ENCODE results near the gene GM2A. TPM values are rescaled to one million over a fixed set of nuclear protein-coding genes. Genes with fewer than 3 reads are reported as not detected.

Gene GM2A
- total RNA-seq, 6 donors from 2014 or later: 27.2 to 129 (median 59.0) TPM

- TF ChIP-seq, protein P1, sequence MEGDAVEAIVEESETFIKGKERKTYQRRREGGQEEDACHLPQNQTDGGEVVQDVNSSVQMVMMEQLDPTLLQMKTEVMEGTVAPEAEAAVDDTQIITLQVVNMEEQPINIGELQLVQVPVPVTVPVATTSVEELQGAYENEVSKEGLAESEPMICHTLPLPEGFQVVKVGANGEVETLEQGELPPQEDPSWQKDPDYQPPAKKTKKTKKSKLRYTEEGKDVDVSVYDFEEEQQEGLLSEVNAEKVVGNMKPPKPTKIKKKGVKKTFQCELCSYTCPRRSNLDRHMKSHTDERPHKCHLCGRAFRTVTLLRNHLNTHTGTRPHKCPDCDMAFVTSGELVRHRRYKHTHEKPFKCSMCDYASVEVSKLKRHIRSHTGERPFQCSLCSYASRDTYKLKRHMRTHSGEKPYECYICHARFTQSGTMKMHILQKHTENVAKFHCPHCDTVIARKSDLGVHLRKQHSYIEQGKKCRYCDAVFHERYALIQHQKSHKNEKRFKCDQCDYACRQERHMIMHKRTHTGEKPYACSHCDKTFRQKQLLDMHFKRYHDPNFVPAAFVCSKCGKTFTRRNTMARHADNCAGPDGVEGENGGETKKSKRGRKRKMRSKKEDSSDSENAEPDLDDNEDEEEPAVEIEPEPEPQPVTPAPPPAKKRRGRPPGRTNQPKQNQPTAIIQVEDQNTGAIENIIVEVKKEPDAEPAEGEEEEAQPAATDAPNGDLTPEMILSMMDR (IDR thresholded peaks at IDR 0.05): no peak
- no peak for TF ChIP-seq POLR2A (IDR thresholded peaks at IDR 0.05)
- no peak for TF ChIP-seq POLR2AphosphoS5 (IDR thresholded peaks at IDR 0.05)
- TF ChIP-seq EP300 (IDR thresholded peaks at IDR 0.05): no peak
- no peaks in the 10 kb centered on the region for H3K9me3 ChIP-seq
- peaks cover 6 to 43% (median 22%) of the 10 kb centered on the region in 4 donors for H3K36me3 ChIP-seq
- DNase-seq (no peak), ATAC-seq (ENCODE audit: low FRiP score in 2 of 2) (no peak)
- 90 to 94% methylated on average over 11 of the region's 11 CpGs for WGBS, 2 donors
- H3K27me3 ChIP-seq: no peaks in the 10 kb centered on the region
- peaks cover 0 to 12% (median 8%) of the 10 kb centered on the region in 4 donors for H3K4me1 ChIP-seq
- no peak overlapping the region for H3K4me3 ChIP-seq
- H3K27ac ChIP-seq: no peak overlapping the region
These were observed 14.7 kb downstream of the GM2A start for GRCh38 chr5:151267491-151268260.

GRCh38 chr5:151270599-151270998 lies 17.6 kb downstream of the GM2A start:
- Histone ChIP-seq H3K9me3 (no peaks in the 10 kb centered on the region), H3K27ac (no peak overlapping the region), H3K36me3 (peaks cover 6 to 36% (median 22%) of the 10 kb centered on the region in 4 donors), H3K4me3 (no peak overlapping the region), H3K27me3 (no peaks in the 10 kb centered on the region), H3K4me1 (no peaks in the 10 kb centered on the region)
- no peak for ATAC-seq (ENCODE audit: low FRiP score in 2 of 2)
- DNase-seq: no peak
- 64 to 67% methylated on average over 1 of the region's 1 CpG for WGBS, 2 donors
- TF ChIP-seq, protein P1 (IDR thresholded peaks at IDR 0.05): no peak
- TF ChIP-seq POLR2AphosphoS5 (IDR thresholded peaks at IDR 0.05): no peak
- TF ChIP-seq POLR2A (IDR thresholded peaks at IDR 0.05): no peak
- no peak for TF ChIP-seq EP300 (IDR thresholded peaks at IDR 0.05)

GRCh38 chr5:151271336-151271735 lies 18.4 kb downstream of the GM2A start:
- H3K4me1 ChIP-seq: no peaks in the 10 kb centered on the region
- no peak overlapping the region for H3K27ac ChIP-seq
- TF ChIP-seq, protein P1 (IDR thresholded peaks at IDR 0.05): no peak
- no peak for TF ChIP-seq EP300 (IDR thresholded peaks at IDR 0.05)
- TF ChIP-seq POLR2A (IDR thresholded peaks at IDR 0.05): no peak
- no peak for TF ChIP-seq POLR2AphosphoS5 (IDR thresholded peaks at IDR 0.05)
- H3K36me3 ChIP-seq: peaks cover 6 to 30% (median 22%) of the 10 kb centered on the region in 4 donors
- no peak for ATAC-seq (ENCODE audit: low FRiP score in 2 of 2)
- H3K27me3 ChIP-seq: no peaks in the 10 kb centered on the region
- H3K4me3 ChIP-seq: no peak overlapping the region
- no peaks in the 10 kb centered on the region for H3K9me3 ChIP-seq
- DNase-seq: no peak

DNA sequence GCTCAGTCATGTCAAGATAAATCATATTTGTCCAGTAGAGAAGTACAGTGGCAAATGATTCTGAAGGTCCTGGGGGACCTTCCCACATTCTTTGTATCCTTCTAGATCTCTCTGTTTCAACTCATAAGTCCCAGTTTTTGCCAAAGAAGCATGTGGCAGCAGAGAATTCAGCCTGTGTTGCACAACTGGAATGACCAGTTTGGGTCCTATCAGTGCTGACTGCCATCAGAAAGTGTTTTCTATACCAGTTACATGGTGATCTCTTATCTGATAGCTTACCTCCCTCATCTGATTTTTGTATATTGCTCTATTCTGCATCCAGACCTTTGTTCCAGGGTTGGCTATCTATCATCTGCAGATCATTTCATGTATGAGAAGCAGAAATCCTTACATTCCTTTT lies 21.7 kb downstream of the GM2A start:
- DNase-seq (peak in 1 of 2 donors; percentile 35), ATAC-seq (ENCODE audit: low FRiP score in 2 of 2) (no peak)
- H3K36me3 ChIP-seq: peaks cover 0 to 5% (median 0%) of the 10 kb centered on the region in 4 donors

More for the DNA sequence above, 21.7 kb downstream of the GM2A start:
- Histone ChIP-seq H3K27ac (no peak overlapping the region), H3K9me3 (no peaks in the 10 kb centered on the region), H3K4me1 (no peaks in the 10 kb centered on the region), H3K4me3 (no peak overlapping the region), H3K27me3 (no peaks in the 10 kb centered on the region)
- TF ChIP-seq POLR2AphosphoS5 (IDR thresholded peaks at IDR 0.05): no peak
- no peak for TF ChIP-seq POLR2A (IDR thresholded peaks at IDR 0.05)
- TF ChIP-seq EP300 (IDR thresholded peaks at IDR 0.05): no peak
- TF ChIP-seq, protein P1 (IDR thresholded peaks at IDR 0.05): no peak

Measured in upper lobe of left lung (tissue), 6 donors.